Heart left ventricle (tissue), 13 donors: Measurements from ENCODE around the gene C12orf57.

Experiments
- CTCF ChIP-seq, 12 donors: fragments of 200-600 bp; sonication (generic) in 4 of 12; IDR thresholded peaks; one replicate each; pipeline versions ENCODE4 v1.5.0 to v1.8.0; 2018 to 2022; ENCODE audit warnings: antibody characterized with exemption in 12 of 12, mild to moderate bottlenecking in 5 of 12
- POLR2A ChIP-seq, 2 donors: fragments of 450-650 bp; IDR thresholded peaks; one replicate each; pipeline ENCODE4 v1.6.1; 2017; ENCODE audit warnings: antibody characterized with exemption in 2 of 2, mild to moderate bottlenecking in 2 of 2, moderate library complexity in 2 of 2
- donor health status: ischemic (EF 13 %, LVEDD 7.1; RV severe dilation, severe dysfunction).
- donor health status: DM: no; HTN: yes; CAD: no.
- donor health status: DM: no; HTN: no; CAD: no.
- donor health status: ischemic (EF 25% LVEDD 6.9; RV normal size, moderate dysfunction).
- donor health status: ischemic (EF 25% LVEDD 5.7; RV mildly dilated, moderate dysfunction).
- donor health status: ischemic (EF 35%, LVEDD 5.7; RV mildly dilated, moderate dysfunction).
- donor health status: nonischemic (EF 11% LVEDD 7.7; RV severe dilation, severe dysfunction).
- donor health status: DM: yes; HTN: yes; CAD: no.
- donor health status: PGD.
- donor health status: ischemic (EF 29% LVEDD 5.4; RV normal size, mild dysfunction).
- donor health status: nonischemic (EF 23%, LVEDD 6.1; RV moderate dilation, normal function).

GRCh38 chr12:6939191-6939540, 4.7 kb upstream of the C12orf57 start:
- TF ChIP-seq CTCF (IDR thresholded peaks at IDR 0.05) (no peak), POLR2A (IDR thresholded peaks at IDR 0.05) (no peak)
